Breast epithelium (tissue), 3 donors: ENCODE results near the gene PUS7.

Source experiments
- POLR2A ChIP-seq: fragments of 450-650 bp; IDR thresholded peaks from one replicate; pipeline ENCODE4 v1.6.1; 2016; ENCODE audit warnings: antibody characterized with exemption, mild to moderate bottlenecking, moderate library complexity
- POLR2AphosphoS5 ChIP-seq, 3 donors: sonication (generic); formaldehyde crosslinking; IDR thresholded peaks; one replicate each; pipeline ENCODE4 v1.6.1; 2017; ENCODE audit warnings: antibody characterized with exemption in 3 of 3
- TF ChIP-seq, protein P1 (sequence below), 3 donors: fragments of 450-650 bp; IDR thresholded peaks; one replicate each; pipeline ENCODE4 v1.5.1; 2016 to 2017; ENCODE audit warnings: antibody characterized with exemption in 3 of 3, mild to moderate bottlenecking in 3 of 3, moderate library complexity in 3 of 3

GRCh38 chr7:105448181-105448580 is 73.9 kb downstream of the PUS7 start:
- TF ChIP-seq, protein P1, sequence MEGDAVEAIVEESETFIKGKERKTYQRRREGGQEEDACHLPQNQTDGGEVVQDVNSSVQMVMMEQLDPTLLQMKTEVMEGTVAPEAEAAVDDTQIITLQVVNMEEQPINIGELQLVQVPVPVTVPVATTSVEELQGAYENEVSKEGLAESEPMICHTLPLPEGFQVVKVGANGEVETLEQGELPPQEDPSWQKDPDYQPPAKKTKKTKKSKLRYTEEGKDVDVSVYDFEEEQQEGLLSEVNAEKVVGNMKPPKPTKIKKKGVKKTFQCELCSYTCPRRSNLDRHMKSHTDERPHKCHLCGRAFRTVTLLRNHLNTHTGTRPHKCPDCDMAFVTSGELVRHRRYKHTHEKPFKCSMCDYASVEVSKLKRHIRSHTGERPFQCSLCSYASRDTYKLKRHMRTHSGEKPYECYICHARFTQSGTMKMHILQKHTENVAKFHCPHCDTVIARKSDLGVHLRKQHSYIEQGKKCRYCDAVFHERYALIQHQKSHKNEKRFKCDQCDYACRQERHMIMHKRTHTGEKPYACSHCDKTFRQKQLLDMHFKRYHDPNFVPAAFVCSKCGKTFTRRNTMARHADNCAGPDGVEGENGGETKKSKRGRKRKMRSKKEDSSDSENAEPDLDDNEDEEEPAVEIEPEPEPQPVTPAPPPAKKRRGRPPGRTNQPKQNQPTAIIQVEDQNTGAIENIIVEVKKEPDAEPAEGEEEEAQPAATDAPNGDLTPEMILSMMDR (IDR thresholded peaks at IDR 0.05), result no peak
- no peak for TF ChIP-seq POLR2A
- TF ChIP-seq POLR2AphosphoS5 (IDR thresholded peaks at IDR 0.05), result no peak
